Measurements from ENCODE around the gene FAM83F.

DNA sequence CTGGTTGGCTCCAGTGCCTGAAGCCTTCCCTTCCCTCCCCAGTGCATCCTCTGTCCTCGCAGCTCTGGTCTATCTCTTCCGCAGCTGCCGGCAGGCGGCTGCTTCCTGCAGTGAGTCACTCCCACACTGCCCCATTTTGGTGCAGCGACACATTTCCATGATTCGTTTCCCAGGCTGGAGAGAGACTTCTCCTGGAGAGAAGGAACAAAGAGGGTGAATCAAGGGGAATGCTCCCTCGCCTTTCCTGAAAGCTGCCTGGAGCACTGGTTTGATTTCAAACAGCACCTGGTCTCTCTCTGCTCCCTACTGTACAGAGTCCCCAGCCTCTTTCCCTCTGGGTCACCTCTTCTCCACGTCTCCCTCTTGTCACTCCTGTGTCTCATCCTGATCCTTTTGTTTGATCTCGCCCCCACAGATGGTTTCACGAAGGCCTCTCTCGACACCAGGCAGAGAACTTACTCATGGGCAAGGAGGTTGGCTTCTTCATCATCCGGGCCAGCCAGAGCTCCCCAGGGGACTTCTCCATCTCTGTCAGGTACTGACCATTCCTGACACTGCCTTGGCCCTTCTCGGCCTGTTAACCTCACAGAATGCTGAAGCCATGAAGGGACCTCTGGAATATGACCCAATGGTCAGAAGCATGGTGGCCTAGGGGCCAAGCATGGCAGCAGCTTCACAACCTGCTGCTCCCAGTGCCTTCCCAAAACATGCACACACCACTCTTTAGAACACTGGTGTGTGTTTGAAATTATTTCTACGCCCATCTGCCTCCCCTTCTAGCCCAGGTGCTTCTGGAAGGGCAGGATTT lies 34.9 kb upstream of the FAM83F start, which contains the start of gene TMA7B:
- TF ChIP-seq, protein P1, sequence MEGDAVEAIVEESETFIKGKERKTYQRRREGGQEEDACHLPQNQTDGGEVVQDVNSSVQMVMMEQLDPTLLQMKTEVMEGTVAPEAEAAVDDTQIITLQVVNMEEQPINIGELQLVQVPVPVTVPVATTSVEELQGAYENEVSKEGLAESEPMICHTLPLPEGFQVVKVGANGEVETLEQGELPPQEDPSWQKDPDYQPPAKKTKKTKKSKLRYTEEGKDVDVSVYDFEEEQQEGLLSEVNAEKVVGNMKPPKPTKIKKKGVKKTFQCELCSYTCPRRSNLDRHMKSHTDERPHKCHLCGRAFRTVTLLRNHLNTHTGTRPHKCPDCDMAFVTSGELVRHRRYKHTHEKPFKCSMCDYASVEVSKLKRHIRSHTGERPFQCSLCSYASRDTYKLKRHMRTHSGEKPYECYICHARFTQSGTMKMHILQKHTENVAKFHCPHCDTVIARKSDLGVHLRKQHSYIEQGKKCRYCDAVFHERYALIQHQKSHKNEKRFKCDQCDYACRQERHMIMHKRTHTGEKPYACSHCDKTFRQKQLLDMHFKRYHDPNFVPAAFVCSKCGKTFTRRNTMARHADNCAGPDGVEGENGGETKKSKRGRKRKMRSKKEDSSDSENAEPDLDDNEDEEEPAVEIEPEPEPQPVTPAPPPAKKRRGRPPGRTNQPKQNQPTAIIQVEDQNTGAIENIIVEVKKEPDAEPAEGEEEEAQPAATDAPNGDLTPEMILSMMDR (IDR thresholded peaks at IDR 0.05) = no peak
- no peak for TF ChIP-seq POLR2A (IDR thresholded peaks at IDR 0.05)

Measured in sigmoid colon (tissue), 3 donors.